ENCODE results near the gene SDCBP2. TPM values are rescaled to one million over a fixed set of nuclear protein-coding genes. Genes with fewer than 3 reads are reported as not detected.

The SDCBP2 gene
- total and polyA plus RNA-seq, 2 of the 13 experiments (the other 11 are each of a cell fraction or from before 2014, with no cell fraction given) = 1.2 to 2.4 TPM

DNA sequence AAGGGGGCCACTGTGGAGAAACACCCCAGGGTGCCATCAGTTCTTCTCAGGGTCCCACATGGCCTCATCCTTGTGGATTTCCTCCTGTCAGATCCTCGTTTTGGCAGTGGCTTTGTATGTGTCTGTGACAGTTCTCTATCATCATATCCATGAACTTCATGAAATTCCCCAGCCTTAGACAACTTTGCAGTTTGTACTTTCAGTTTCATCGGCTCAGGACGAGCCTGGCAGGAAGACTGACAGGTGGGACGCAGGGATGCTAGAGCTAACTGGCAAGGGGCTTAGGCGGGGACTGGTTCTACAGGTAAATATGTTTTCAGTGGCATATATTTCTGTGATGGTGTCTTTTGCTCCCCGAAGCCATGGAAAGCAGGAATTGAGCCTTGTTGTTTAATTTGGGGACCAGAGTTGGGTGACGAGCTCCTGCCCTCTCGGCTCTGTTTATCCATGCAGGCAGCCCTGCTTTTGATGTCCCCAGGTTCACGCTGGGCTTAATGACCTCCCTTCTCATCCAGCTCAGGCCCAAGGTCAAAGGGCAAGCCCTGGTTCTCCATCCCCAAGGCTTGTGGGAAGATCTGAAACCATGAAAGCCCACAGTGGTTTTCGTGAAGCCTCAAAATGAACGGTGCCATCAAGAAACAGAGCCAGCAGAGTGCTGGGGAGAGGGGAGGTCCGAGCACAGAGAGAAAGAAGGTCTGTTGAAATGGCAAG is 11.2 kb downstream of the SDCBP2 start (continued):
- TF ChIP-seq, protein P1, sequence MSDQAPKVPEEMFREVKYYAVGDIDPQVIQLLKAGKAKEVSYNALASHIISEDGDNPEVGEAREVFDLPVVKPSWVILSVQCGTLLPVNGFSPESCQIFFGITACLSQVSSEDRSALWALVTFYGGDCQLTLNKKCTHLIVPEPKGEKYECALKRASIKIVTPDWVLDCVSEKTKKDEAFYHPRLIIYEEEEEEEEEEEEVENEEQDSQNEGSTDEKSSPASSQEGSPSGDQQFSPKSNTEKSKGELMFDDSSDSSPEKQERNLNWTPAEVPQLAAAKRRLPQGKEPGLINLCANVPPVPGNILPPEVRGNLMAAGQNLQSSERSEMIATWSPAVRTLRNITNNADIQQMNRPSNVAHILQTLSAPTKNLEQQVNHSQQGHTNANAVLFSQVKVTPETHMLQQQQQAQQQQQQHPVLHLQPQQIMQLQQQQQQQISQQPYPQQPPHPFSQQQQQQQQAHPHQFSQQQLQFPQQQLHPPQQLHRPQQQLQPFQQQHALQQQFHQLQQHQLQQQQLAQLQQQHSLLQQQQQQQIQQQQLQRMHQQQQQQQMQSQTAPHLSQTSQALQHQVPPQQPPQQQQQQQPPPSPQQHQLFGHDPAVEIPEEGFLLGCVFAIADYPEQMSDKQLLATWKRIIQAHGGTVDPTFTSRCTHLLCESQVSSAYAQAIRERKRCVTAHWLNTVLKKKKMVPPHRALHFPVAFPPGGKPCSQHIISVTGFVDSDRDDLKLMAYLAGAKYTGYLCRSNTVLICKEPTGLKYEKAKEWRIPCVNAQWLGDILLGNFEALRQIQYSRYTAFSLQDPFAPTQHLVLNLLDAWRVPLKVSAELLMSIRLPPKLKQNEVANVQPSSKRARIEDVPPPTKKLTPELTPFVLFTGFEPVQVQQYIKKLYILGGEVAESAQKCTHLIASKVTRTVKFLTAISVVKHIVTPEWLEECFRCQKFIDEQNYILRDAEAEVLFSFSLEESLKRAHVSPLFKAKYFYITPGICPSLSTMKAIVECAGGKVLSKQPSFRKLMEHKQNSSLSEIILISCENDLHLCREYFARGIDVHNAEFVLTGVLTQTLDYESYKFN (CRISPR knock-in tag; conservative IDR thresholded peaks at IDR 0.05) = peak; percentile 28; the same call in 1 of the 2 replicates
- TF ChIP-seq, protein P2, sequence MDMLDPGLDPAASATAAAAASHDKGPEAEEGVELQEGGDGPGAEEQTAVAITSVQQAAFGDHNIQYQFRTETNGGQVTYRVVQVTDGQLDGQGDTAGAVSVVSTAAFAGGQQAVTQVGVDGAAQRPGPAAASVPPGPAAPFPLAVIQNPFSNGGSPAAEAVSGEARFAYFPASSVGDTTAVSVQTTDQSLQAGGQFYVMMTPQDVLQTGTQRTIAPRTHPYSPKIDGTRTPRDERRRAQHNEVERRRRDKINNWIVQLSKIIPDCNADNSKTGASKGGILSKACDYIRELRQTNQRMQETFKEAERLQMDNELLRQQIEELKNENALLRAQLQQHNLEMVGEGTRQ (IDR thresholded peaks at IDR 0.05; ENCODE audit: low read depth, low read length) = no peak
- TF ChIP-seq, protein P2 (CRISPR knock-in tag; IDR thresholded peaks at IDR 0.05; ENCODE audit: borderline replicate concordance) = no peak
- TF ChIP-seq ZNF703 (CRISPR knock-in tag; IDR thresholded peaks at IDR 0.05; ENCODE audit: borderline replicate concordance) (no peak), ONECUT2 (CRISPR knock-in tag; IDR thresholded peaks at IDR 0.05) (no peak), ZFP90 (CRISPR knock-in tag; IDR thresholded peaks at IDR 0.05; ENCODE audit: borderline replicate concordance) (no peak), ZNF326 (CRISPR knock-in tag; IDR thresholded peaks at IDR 0.05; ENCODE audit: borderline replicate concordance) (no peak), ZNF331 (CRISPR knock-in tag; IDR thresholded peaks at IDR 0.05) (no peak), ARID2 (CRISPR knock-in tag; IDR thresholded peaks at IDR 0.05; ENCODE audit: borderline replicate concordance) (no peak), ZC3H13 (CRISPR knock-in tag; IDR thresholded peaks at IDR 0.05) (no peak), ZSCAN31 (CRISPR knock-in tag; IDR thresholded peaks at IDR 0.05; ENCODE audit: low read depth) (0 out of 2 replicates have a peak, but pooled peaks have one; percentile 52), TCF7L2 (IDR thresholded peaks at IDR 0.05; ENCODE audit: low read depth, low read length) (no peak), ZEB1 (IDR thresholded peaks at IDR 0.05; ENCODE audit: insufficient replicate concordance, low read depth) (no peak), ZNF232 (CRISPR knock-in tag; IDR thresholded peaks at IDR 0.05; ENCODE audit: borderline replicate concordance) (0 out of 2 replicates have a peak, but pooled peaks have one; percentile 40), DNMT1 (CRISPR knock-in tag; IDR thresholded peaks at IDR 0.05) (no peak), ZNF605 (CRISPR knock-in tag; IDR thresholded peaks at IDR 0.05) (no peak), TAF1 (CRISPR knock-in tag; IDR thresholded peaks at IDR 0.05) (no peak), ZNF775 (CRISPR knock-in tag; IDR thresholded peaks at IDR 0.05; ENCODE audit: borderline replicate concordance) (no peak), NR2F6 (IDR thresholded peaks at IDR 0.05) (peak; percentile 83), NR2F6 (CRISPR knock-in tag; IDR thresholded peaks at IDR 0.05) (peak; percentile 88), ZNF17 (CRISPR knock-in tag; IDR thresholded peaks at IDR 0.05) (no peak)
